Heart left ventricle (tissue), 16 donors: ENCODE measurements around the gene ZNF620. TPM values are rescaled to one million over a fixed set of nuclear protein-coding genes. Genes with fewer than 3 reads are reported as not detected.
A peak's percentile ranks its signal among the peaks of the same experiment; 100 is the strongest.

Source experiments
- ATAC-seq, 4 donors: fragments of 200-7000 bp; cut with Tn5 transposase; one replicate each; pipeline ENCODE4 v1.9.1; 2020 to 2022; ENCODE audit warnings: moderate library complexity in 4 of 4, mild to moderate bottlenecking in 3 of 4, moderate number of reproducible peaks in 1 of 4
- DNase-seq, 5 donors: peaks; one replicate each; pipeline ENCODE4 v3.0.0-alpha.2; 2020
- H3K27ac ChIP-seq, 12 donors: fragments of 200-600 bp; sonication (generic) in 4 of 12; one replicate each; pipeline versions ENCODE4 v1.5.0 to v1.8.0; 2016 to 2022; ENCODE audit warnings: mild to moderate bottlenecking in 2 of 12
- H3K27me3 ChIP-seq, 9 donors: fragments of 200-600 bp; sonication (generic) in 2 of 9; one replicate each; pipeline versions ENCODE4 v1.5.1 to v1.8.0; 2016 to 2022; ENCODE audit warnings: mild to moderate bottlenecking in 3 of 9
- H3K36me3 ChIP-seq, 9 donors: fragments of 200-600 bp; sonication (generic) in 2 of 9; one replicate each; pipeline versions ENCODE4 v1.5.0 to v1.8.0; 2018 to 2022; ENCODE audit warnings: mild to moderate bottlenecking in 2 of 9
- H3K4me1 ChIP-seq, 12 donors: fragments of 200-600 bp; sonication (generic) in 4 of 12; one replicate each; pipeline versions ENCODE4 v1.5.0 to v1.8.0; 2016 to 2022; ENCODE audit warnings: mild to moderate bottlenecking in 3 of 12
- H3K4me3 ChIP-seq, 12 donors: fragments of 200-600 bp; sonication (generic) in 4 of 12; one replicate each; pipeline versions ENCODE4 v1.5.0 to v1.8.0; 2017 to 2022; ENCODE audit warnings: mild to moderate bottlenecking in 9 of 12, moderate library complexity in 4 of 12
- H3K9me3 ChIP-seq, 12 donors: fragments of 200-600 bp; sonication (generic) in 4 of 12; one replicate each; pipeline versions ENCODE4 v1.5.0 to v1.8.0; 2016 to 2022; ENCODE audit warnings: mild to moderate bottlenecking in 1 of 12
- CTCF ChIP-seq, 12 donors: fragments of 200-600 bp; sonication (generic) in 4 of 12; IDR thresholded peaks; one replicate each; pipeline versions ENCODE4 v1.5.0 to v1.8.0; 2018 to 2022; ENCODE audit warnings: antibody characterized with exemption in 12 of 12, mild to moderate bottlenecking in 5 of 12
- POLR2A ChIP-seq, 2 donors: fragments of 450-650 bp; IDR thresholded peaks; one replicate each; pipeline ENCODE4 v1.6.1; 2017; ENCODE audit warnings: antibody characterized with exemption in 2 of 2, mild to moderate bottlenecking in 2 of 2, moderate library complexity in 2 of 2
- WGBS, 4 donors: extraction: QIAGEN DNeasy Blood & Tissue Kit in 2 of 4; methylation state at CpG; one replicate each; pipeline versions ENCODE4 v1.1.5 to v1.1.7; 2013 to 2018; 5-methylcytosine and 5-hydroxymethylcytosine counted together
- intact Hi-C, 10 donors: fragments of 100-400 bp; cut with DNase I; formaldehyde crosslinking; loops; one replicate each; pipeline versions ENCODE4 v1.11.1 to v1.14.2; 2022
- long read RNA-seq, 3 donors: library from polyadenylated mRNA; unstranded; transcript quantifications; one replicate each; pipeline ENCODE4 v2.0.0, GENCODE V29; 2020 to 2021
- polyA plus RNA-seq, 2 donors: library from polyadenylated mRNA; stranded (reverse); fragments of 200-250 nt; gene quantifications; one replicate each; pipeline ENCODE4 v1.2.3, GENCODE V29; 2013
- total RNA-seq, 9 donors: library from RNA; depleted of rRNA in 2 of 9; stranded (reverse); fragments of >200 nt in 2 of 9; fragmentation: NEBNext Ultra II Directional in 3 of 9; extraction: Animal tissue kit (Norgen Biotek cat#: 25700) in 3 of 9; gene quantifications; one replicate each; pipeline versions ENCODE4 v1.1.0 to v1.2.4, GENCODE V29; 2016 to 2023
- donor health status: ischemic (EF 13 %, LVEDD 7.1; RV severe dilation, severe dysfunction).
- donor health status: healthy with polysubstance abuse.
- donor health status: DM: no; HTN: yes; CAD: no.
- donor health status: DM: no; HTN: no; CAD: no.
- donor health status: ischemic (EF 25% LVEDD 6.9; RV normal size, moderate dysfunction).
- donor health status: ischemic (EF 25% LVEDD 5.7; RV mildly dilated, moderate dysfunction).
- donor health status: healthy.
- donor health status: DM: yes; HTN: yes; CAD: no.
- donor health status: ischemic (EF 35%, LVEDD 5.7; RV mildly dilated, moderate dysfunction).
- donor health status: nonischemic (EF 11% LVEDD 7.7; RV severe dilation, severe dysfunction).
- donor health status: DM: yes; HTN: yes; CAD: no.
- donor health status: PGD.
- donor health status: ischemic (EF 29% LVEDD 5.4; RV normal size, mild dysfunction).
- donor health status: nonischemic (EF 23%, LVEDD 6.1; RV moderate dilation, normal function).

ZNF620 gene
- total RNA-seq: 1 to 10 TPM; 1.1 to 4.4 (median 2.5) TPM
- 1 to 10 TPM; 1.1 to 2.5 TPM for polyA plus RNA-seq
- long read RNA-seq, donor 1, partial matches to known transcripts: 0 of 1 reads
- long read RNA-seq, donor 1, other reads (novel, unspliced or antisense): 0 of 1 reads
- long read RNA-seq, donor 2, transcript ZNF620-202 (3 exons, 2,022 nt): major isoform, 7 of 16 reads
- long read RNA-seq, donor 2, partial matches to known transcripts: 1 of 16 reads
- long read RNA-seq, donor 2, other reads (novel, unspliced or antisense): 7 of 16 reads
- long read RNA-seq, donor 3, partial matches to known transcripts: 0 of 2 reads
- long read RNA-seq, donor 3, other reads (novel, unspliced or antisense): 0 of 2 reads

- H3K36me3 ChIP-seq: peaks cover 0 to 11% (median 2%) of the 10 kb centered on the region in 9 donors
- intact Hi-C loops: loop anchor here in 1 of 10 donors (1.0 kb wide), 1 partner anchor 18 kb away; the partner anchor contains the start of gene ZNF621
- H3K27me3 ChIP-seq: no peaks in the 10 kb centered on the region
- ATAC-seq (peak; percentile 91 to 97 (median 94)), DNase-seq (peak; percentile 81 to 88 (median 83))
- H3K4me1 ChIP-seq: peaks cover 0 to 24% (median 12%) of the 10 kb centered on the region in 12 donors
- H3K4me3 ChIP-seq: peak within 1 kb of the TSS; percentile 54 to 83 (median 72)
- H3K9me3 ChIP-seq: no peaks in the 10 kb centered on the region
- H3K27ac ChIP-seq: peak within 1 kb of the TSS; percentile 42 to 80 (median 74)
- TF ChIP-seq POLR2A (IDR thresholded peaks at IDR 0.05) (peak in 1 of 2 donors; percentile 53), CTCF (IDR thresholded peaks at IDR 0.05) (peak in 10 of 12 donors; percentile 15 to 58 (median 32))
- WGBS, 4 donors: 5 to 8% (median 6%) methylated on average over 36 to 44 of the region's 44 CpGs
These were observed at the start of gene ZNF620 for GRCh38 chr3:40505599-40506462. Gene ZNF620 (plus strand): TSS chr3:40506039. CDS start chr3:40506353, 314 bp downstream.

GRCh38 chr3:40456279-40456939, 49.4 kb upstream of the ZNF620 start:
- intact Hi-C loops: loop anchor here in 9 of 10 donors (2.0 to 10.0 kb wide), 7 partner anchors 66 to 252 kb away; partner anchors contain the start of gene ZNF621 (in 5 of the 9)
- ATAC-seq: no peak
- peak overlapping the region; percentile 73 to 93 (median 86) for H3K27ac ChIP-seq

More at GRCh38 chr3:40456279-40456939, 49.4 kb upstream of the ZNF620 start:
- no peak for DNase-seq
- H3K4me1 ChIP-seq: peaks cover 11 to 45% (median 30%) of the 10 kb centered on the region in 12 donors
- peaks cover 2 to 37% (median 31%) of the 10 kb centered on the region in 9 donors for H3K36me3 ChIP-seq
- peak overlapping the region; percentile 53 to 99 (median 88) for H3K4me3 ChIP-seq
- H3K27me3 ChIP-seq: no peaks in the 10 kb centered on the region
- 43 to 59% (median 52%) methylated on average over 29 of the region's 29 CpGs for WGBS, 4 donors
- TF ChIP-seq CTCF (IDR thresholded peaks at IDR 0.05) (no peak), POLR2A (IDR thresholded peaks at IDR 0.05) (no peak)
- H3K9me3 ChIP-seq: no peaks in the 10 kb centered on the region
